ENCODE data around the gene DDC.

The DDC gene

DNA sequence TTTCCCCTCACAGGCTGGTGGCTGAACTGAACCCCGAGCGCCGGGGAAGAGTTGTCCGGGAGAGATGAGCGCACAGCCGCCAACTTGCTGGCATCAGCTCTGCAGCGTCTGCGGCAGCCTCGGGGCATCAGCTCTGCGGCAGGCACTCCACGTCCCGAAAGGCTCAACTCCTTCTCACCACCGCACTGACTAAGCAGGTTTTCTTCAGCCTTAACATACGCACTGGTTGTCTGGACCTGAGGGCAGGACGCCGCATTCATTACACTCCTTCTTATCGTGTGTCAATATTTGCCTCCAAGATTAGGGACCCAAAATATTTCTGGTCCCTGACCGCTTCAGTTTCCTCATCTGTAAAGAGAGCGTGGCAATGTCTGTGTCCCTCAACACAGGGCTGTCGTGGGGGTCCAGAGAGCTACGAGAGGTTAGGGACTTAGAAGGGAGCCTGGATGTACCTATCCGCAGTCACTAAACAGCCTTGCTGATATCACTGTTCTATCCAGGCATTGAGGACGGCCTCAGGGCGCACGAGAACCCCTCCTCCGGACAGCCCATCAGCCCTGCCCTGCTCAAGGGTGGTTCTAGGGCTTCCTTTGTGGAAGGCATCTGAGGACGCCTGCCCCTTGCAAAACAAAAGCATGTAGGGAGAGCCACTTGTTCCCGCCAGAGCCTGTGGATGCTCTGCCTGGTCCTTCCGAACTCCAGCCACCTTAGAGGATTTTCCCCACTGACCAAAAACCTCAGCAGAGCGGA lies 72.3 kb downstream of the DDC start:
- H3K4me3 ChIP-seq (ENCODE audit: low read depth, low read length) = no peak overlapping the region
- no peaks in the 10 kb centered on the region for H3K9me3 ChIP-seq (ENCODE audit: control insufficient read depth, low read length)
- TF ChIP-seq, protein P1, sequence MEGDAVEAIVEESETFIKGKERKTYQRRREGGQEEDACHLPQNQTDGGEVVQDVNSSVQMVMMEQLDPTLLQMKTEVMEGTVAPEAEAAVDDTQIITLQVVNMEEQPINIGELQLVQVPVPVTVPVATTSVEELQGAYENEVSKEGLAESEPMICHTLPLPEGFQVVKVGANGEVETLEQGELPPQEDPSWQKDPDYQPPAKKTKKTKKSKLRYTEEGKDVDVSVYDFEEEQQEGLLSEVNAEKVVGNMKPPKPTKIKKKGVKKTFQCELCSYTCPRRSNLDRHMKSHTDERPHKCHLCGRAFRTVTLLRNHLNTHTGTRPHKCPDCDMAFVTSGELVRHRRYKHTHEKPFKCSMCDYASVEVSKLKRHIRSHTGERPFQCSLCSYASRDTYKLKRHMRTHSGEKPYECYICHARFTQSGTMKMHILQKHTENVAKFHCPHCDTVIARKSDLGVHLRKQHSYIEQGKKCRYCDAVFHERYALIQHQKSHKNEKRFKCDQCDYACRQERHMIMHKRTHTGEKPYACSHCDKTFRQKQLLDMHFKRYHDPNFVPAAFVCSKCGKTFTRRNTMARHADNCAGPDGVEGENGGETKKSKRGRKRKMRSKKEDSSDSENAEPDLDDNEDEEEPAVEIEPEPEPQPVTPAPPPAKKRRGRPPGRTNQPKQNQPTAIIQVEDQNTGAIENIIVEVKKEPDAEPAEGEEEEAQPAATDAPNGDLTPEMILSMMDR (IDR thresholded peaks at IDR 0.05) = no peak
- no peak overlapping the region for H3K4me2 ChIP-seq (ENCODE audit: low read length)
- no peaks in the 10 kb centered on the region for H3K27me3 ChIP-seq (ENCODE audit: control insufficient read depth, insufficient read depth, low read length)
- no peak overlapping the region for H3K9ac ChIP-seq
- H3K79me2 ChIP-seq = no peaks in the 10 kb centered on the region
- H3K27ac ChIP-seq = peak overlapping the region; percentile 82
- no peak overlapping the region for H2AFZ ChIP-seq
- H3K36me3 ChIP-seq (ENCODE audit: control insufficient read depth, insufficient read depth, low read length) = no peaks in the 10 kb centered on the region
- H3K4me1 ChIP-seq = peaks cover 52% of the 10 kb centered on the region

DNA sequence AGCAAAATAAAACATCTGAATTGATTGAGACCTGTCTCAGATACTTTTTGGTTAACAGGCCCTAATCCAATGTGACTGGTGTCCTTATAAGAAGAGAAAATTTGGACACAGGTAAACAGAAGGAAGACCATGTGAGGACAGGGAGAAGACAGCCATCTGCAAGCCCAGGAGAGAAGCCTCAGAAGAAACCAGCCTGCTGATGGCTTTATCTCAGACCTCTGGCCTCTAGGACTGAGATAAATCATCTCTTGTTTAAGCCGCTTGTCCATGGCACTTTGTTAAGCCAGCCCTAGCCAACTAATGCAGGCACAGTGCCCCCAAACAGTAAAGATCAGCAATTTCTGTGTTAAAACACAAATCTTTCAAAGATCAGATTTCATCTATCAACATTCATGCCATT lies 73.3 kb downstream of the DDC start:
- no peaks in the 10 kb centered on the region for H3K79me2 ChIP-seq
- peaks cover 44% of the 10 kb centered on the region for H3K4me1 ChIP-seq
- H3K4me2 ChIP-seq (ENCODE audit: low read length) = no peak overlapping the region
- no peak overlapping the region for H3K9ac ChIP-seq
- H3K27ac ChIP-seq = peak overlapping the region; percentile 82
- no peaks in the 10 kb centered on the region for H3K36me3 ChIP-seq (ENCODE audit: control insufficient read depth, insufficient read depth, low read length)
- TF ChIP-seq, protein P1 (IDR thresholded peaks at IDR 0.05) = no peak
- H2AFZ ChIP-seq = peak overlapping the region; percentile 45
- no peaks in the 10 kb centered on the region for H3K27me3 ChIP-seq (ENCODE audit: control insufficient read depth, insufficient read depth, low read length)
- H3K9me3 ChIP-seq (ENCODE audit: control insufficient read depth, low read length) = no peaks in the 10 kb centered on the region
- no peak overlapping the region for H3K4me3 ChIP-seq (ENCODE audit: low read depth, low read length)

DNA sequence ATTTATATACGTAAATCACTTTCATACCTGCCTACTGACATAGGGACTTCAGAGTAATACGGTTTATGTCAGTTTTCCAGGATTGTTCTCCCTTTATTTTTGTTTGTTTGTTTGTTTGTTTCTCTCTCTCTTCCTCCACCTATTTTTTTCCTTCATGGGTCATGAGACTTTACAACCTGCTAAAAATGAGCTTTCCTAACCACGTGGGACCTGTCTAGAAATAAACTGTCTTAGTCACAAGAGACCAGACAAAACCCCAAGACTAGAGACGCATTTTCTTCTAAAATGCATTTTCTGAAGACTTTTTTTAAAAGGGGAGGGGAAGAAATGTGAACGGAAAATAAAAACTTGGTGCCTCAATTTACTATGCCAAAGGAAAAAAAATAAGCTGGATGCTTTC lies 74.0 kb downstream of the DDC start:
- TF ChIP-seq, protein P1 (IDR thresholded peaks at IDR 0.05) = no peak
- H3K9me3 ChIP-seq (ENCODE audit: control insufficient read depth, low read length) = no peaks in the 10 kb centered on the region

DNA sequence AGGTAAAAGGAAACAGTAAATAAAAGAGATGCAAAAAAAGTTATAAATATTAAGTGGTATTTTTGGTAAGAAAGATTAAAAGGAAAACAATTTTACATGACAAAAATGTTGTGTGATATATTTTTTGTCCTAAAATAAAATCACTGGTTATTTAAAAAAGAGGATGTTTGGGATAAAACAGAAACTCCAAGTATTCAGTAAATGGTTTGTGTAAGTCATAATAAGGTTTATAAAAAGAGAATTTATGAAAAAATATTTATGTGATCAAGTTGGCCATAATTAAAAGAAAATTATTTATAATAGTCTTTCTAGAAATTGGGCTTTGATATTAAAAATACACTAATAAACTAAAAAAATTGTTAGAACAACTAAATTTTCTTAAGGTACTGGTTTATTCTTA lies 76.8 kb downstream of the DDC start:
- Histone ChIP-seq H3K4me3 (ENCODE audit: low read depth, low read length) (no peak overlapping the region), H3K27ac (no peak overlapping the region)

More for the DNA sequence above, 74.0 kb downstream of the DDC start:
- H3K27ac ChIP-seq = peak overlapping the region; percentile 82
- H3K4me1 ChIP-seq = peaks cover 44% of the 10 kb centered on the region
- no peaks in the 10 kb centered on the region for H3K27me3 ChIP-seq (ENCODE audit: control insufficient read depth, insufficient read depth, low read length)
- peak overlapping the region; percentile 45 for H2AFZ ChIP-seq
- H3K79me2 ChIP-seq = no peaks in the 10 kb centered on the region
- no peak overlapping the region for H3K4me3 ChIP-seq (ENCODE audit: low read depth, low read length)
- no peak overlapping the region for H3K4me2 ChIP-seq (ENCODE audit: low read length)
- no peak overlapping the region for H3K9ac ChIP-seq
- no peaks in the 10 kb centered on the region for H3K36me3 ChIP-seq (ENCODE audit: control insufficient read depth, insufficient read depth, low read length)

More for the DNA sequence above, 76.8 kb downstream of the DDC start:
- no peak overlapping the region for H2AFZ ChIP-seq
- H3K4me2 ChIP-seq (ENCODE audit: low read length) = no peak overlapping the region
- no peaks in the 10 kb centered on the region for H3K36me3 ChIP-seq (ENCODE audit: control insufficient read depth, insufficient read depth, low read length)
- no peaks in the 10 kb centered on the region for H3K79me2 ChIP-seq
- H3K9me3 ChIP-seq (ENCODE audit: control insufficient read depth, low read length) = no peaks in the 10 kb centered on the region
- H3K9ac ChIP-seq = no peak overlapping the region
- TF ChIP-seq, protein P1 (IDR thresholded peaks at IDR 0.05) = no peak
- peaks cover 42% of the 10 kb centered on the region for H3K4me1 ChIP-seq
- no peaks in the 10 kb centered on the region for H3K27me3 ChIP-seq (ENCODE audit: control insufficient read depth, insufficient read depth, low read length)
